CD4-positive, alpha-beta memory T cell (primary cell): Measurements from ENCODE around the gene DIPK1B. TPM values are rescaled to one million over a fixed set of nuclear protein-coding genes. Genes with fewer than 3 reads are reported as not detected.
A peak's percentile ranks its signal among the peaks of the same experiment; 100 is the strongest.

Experiments
- CTCF ChIA-PET: fragments of 350-600 bp; sonication (Branson Sonifier 250); formaldehyde crosslinking; loops from one replicate; lab custom pipeline; 2021; ENCODE audit warnings: inconsistent platforms; ENCODE audit not compliant: partially characterized antibody; lab: Charles Lee
- POLR2A ChIA-PET: fragments of 350-600 bp; sonication (Branson Sonifier 250); formaldehyde crosslinking; loops from one replicate; lab custom pipeline; 2021; ENCODE audit not compliant: partially characterized antibody; lab: Charles Lee
- DNase-seq, 5 donors: peaks; one replicate each; pipeline versions ENCODE4 v3.0.0 to v3.0.0-alpha.2; 2020 to 2022; ENCODE audit warnings: mixed read lengths in 1 of 5
- H3K27ac ChIP-seq: one replicate; pipeline ENCODE4 v1.7.0; 2013; ENCODE audit warnings: low read depth, low read length
- H3K27me3 ChIP-seq: 2 replicates; pipeline ENCODE4 v1.7.0; 2013; ENCODE audit warnings: mild to moderate bottlenecking, low read length, moderate library complexity; ENCODE audit not compliant: insufficient read depth
- H3K36me3 ChIP-seq: 2 replicates; pipeline ENCODE4 v1.7.0; 2013; ENCODE audit warnings: mild to moderate bottlenecking, low read length, moderate library complexity; ENCODE audit not compliant: insufficient read depth
- H3K4me1 ChIP-seq: 2 replicates; pipeline ENCODE4 v1.7.0; 2013; ENCODE audit warnings: mild to moderate bottlenecking, low read length, moderate library complexity; ENCODE audit not compliant: insufficient read depth
- H3K4me3 ChIP-seq, 2 donors: one replicate each; pipeline ENCODE4 v1.7.0; 2013; ENCODE audit warnings: low read length in 2 of 2, mild to moderate bottlenecking in 1 of 2
- H3K9me3 ChIP-seq, 2 donors: one replicate each; pipeline ENCODE4 v1.7.0; 2013; ENCODE audit warnings: low read length in 2 of 2, control low read depth in 1 of 2; ENCODE audit not compliant: control insufficient read depth in 1 of 2
- H3K27ac Mint-ChIP-seq, 7 donors: one replicate each; pipeline ENCODE4 v1.8.0; 2020 to 2021; ENCODE audit warnings: mixed read lengths in 7 of 7, mild to moderate bottlenecking in 6 of 7, inconsistent platforms in 3 of 7, moderate library complexity in 3 of 7
- H3K27me3 Mint-ChIP-seq, 2 donors: one replicate each; pipeline ENCODE4 v1.8.0; 2020 to 2021; ENCODE audit warnings: mixed read lengths in 2 of 2
- H3K36me3 Mint-ChIP-seq, 2 donors: one replicate each; pipeline ENCODE4 v1.8.0; 2020 to 2021; ENCODE audit warnings: mixed read lengths in 2 of 2, inconsistent platforms in 1 of 2, mild to moderate bottlenecking in 1 of 2
- H3K4me1 Mint-ChIP-seq, 4 donors: one replicate each; pipeline ENCODE4 v1.8.0; 2020 to 2021; ENCODE audit warnings: mixed read lengths in 4 of 4, mild to moderate bottlenecking in 1 of 4
- H3K4me3 Mint-ChIP-seq, 8 donors: one replicate each; pipeline ENCODE4 v1.8.0; 2020 to 2021; ENCODE audit warnings: mixed read lengths in 8 of 8, mild to moderate bottlenecking in 7 of 8, moderate library complexity in 6 of 8, inconsistent platforms in 3 of 8
- H3K9me3 Mint-ChIP-seq, 8 donors: one replicate each; pipeline ENCODE4 v1.8.0; 2020 to 2021; ENCODE audit warnings: mixed read lengths in 8 of 8, mild to moderate bottlenecking in 5 of 8, inconsistent platforms in 3 of 8, moderate library complexity in 1 of 8
- intact Hi-C: fragments of 100-400 bp; cut with micrococcal nuclease; formaldehyde crosslinking; loops from one replicate; pipeline ENCODE4 v1.15.1; 2023
- polyA plus RNA-seq, 2 donors: library from polyadenylated mRNA; unstranded; fragments of 300-500 nt; fragmentation: Illumina TruSeq; gene quantifications; one replicate each; pipeline ENCODE4 v1.2.3, GENCODE V29; 2021
- total RNA-seq, 2 experiments: library from RNA; stranded (reverse); gene quantifications; one replicate each; pipeline ENCODE4 v1.2.3, GENCODE V29; 2021

The DIPK1B gene
- total and polyA plus RNA-seq, 4 experiments from 2014 or later, result not detected

GRCh38 chr9:136685790-136686533, 26.4 kb upstream of the DIPK1B start:
- Mint-ChIP-seq H3K9me3 (no peaks in the 10 kb centered on the region), H3K27ac (peak overlapping the region in 2 of 7 donors; percentile 29 to 47), H3K4me1 (peaks cover 0 to 10% (median 3%) of the 10 kb centered on the region in 4 donors), H3K36me3 (no peaks in the 10 kb centered on the region), H3K27me3 (peaks cover 0 to 2% of the 10 kb centered on the region in 2 donors), H3K4me3 (peak overlapping the region; percentile 69 to 82 (median 76))
- intact Hi-C loops, result no loop called here
- ChIA-PET CTCF (interaction anchor here (1.0 kb wide), 1 partner anchor 13 kb away, joined by 3 read pairs; no protein-coding TSS in a partner anchor), POLR2A (interaction anchor here (1.0 to 2.6 kb wide), 4 partner anchors 14 to 202 kb away, joined by 3 to 17 read pairs (median 4); no protein-coding TSS in a partner anchor)
- Histone ChIP-seq H3K27me3 (no peaks in the 10 kb centered on the region), H3K4me1 (peaks cover 11% of the 10 kb centered on the region), H3K36me3 (no peaks in the 10 kb centered on the region), H3K27ac (no peak overlapping the region), H3K4me3 (peak overlapping the region; percentile 3 to 51), H3K9me3 (no peaks in the 10 kb centered on the region)
- DNase-seq, result no peak

- peak overlapping the region; percentile 3 to 51 for H3K4me3 ChIP-seq
- Mint-ChIP-seq H3K36me3 (no peaks in the 10 kb centered on the region), H3K27ac (peak overlapping the region in 1 of 7 donors; percentile 47), H3K27me3 (peaks cover 0 to 2% of the 10 kb centered on the region in 2 donors), H3K9me3 (no peaks in the 10 kb centered on the region), H3K4me3 (peak overlapping the region; percentile 17 to 82 (median 76)), H3K4me1 (peaks cover 0 to 10% (median 3%) of the 10 kb centered on the region in 4 donors)
- H3K27me3 ChIP-seq, result no peaks in the 10 kb centered on the region
- H3K4me1 ChIP-seq, result peaks cover 11% of the 10 kb centered on the region
- no peak for DNase-seq
- H3K36me3 ChIP-seq, result no peaks in the 10 kb centered on the region
- no peak overlapping the region for H3K27ac ChIP-seq
- ChIA-PET CTCF (interaction anchor here (1.0 kb wide), 1 partner anchor 13 kb away, joined by 3 read pairs; no protein-coding TSS in a partner anchor), POLR2A (interaction anchor here (1.0 to 2.6 kb wide), 4 partner anchors 15 to 203 kb away, joined by 3 to 17 read pairs (median 4); no protein-coding TSS in a partner anchor)
- intact Hi-C loops, result no loop called here
- no peaks in the 10 kb centered on the region for H3K9me3 ChIP-seq
Observed at GRCh38 chr9:136686534-136686793, 25.9 kb upstream of the DIPK1B start.

GRCh38 chr9:136686794-136687711, 25.3 kb upstream of the DIPK1B start, which contains the start of gene AGPAT2:
Gene AGPAT2 (minus strand): TSS chr9:136687457. CDS start chr9:136687357, 100 bp downstream.
- no peaks in the 10 kb centered on the region for H3K36me3 Mint-ChIP-seq
- intact Hi-C loops, result loop anchor here (1.0 kb wide), 1 partner anchor 41 kb away; no protein-coding TSS in a partner anchor
- no peaks in the 10 kb centered on the region for H3K9me3 Mint-ChIP-seq
- H3K27me3 ChIP-seq, result no peaks in the 10 kb centered on the region
- peaks cover 0 to 2% of the 10 kb centered on the region in 2 donors for H3K27me3 Mint-ChIP-seq
- ChIA-PET CTCF (no interaction called here), POLR2A (interaction anchor here (1.0 to 2.6 kb wide), 6 partner anchors 15 to 203 kb away, joined by 3 to 17 read pairs (median 4); no protein-coding TSS in a partner anchor)
- peak within 1 kb of the TSS; percentile 69 to 82 (median 76) for H3K4me3 Mint-ChIP-seq
- peaks cover 0 to 10% (median 3%) of the 10 kb centered on the region in 4 donors for H3K4me1 Mint-ChIP-seq
- peak within 1 kb of the TSS; percentile 3 to 51 for H3K4me3 ChIP-seq
- peak within 1 kb of the TSS; percentile 22 for H3K27ac ChIP-seq
- peak within 1 kb of the TSS in 2 of 7 donors; percentile 47 to 77 for H3K27ac Mint-ChIP-seq
- H3K36me3 ChIP-seq, result no peaks in the 10 kb centered on the region
- DNase-seq, result peak in 4 of 5 donors; percentile 38 to 40 (median 38)
- H3K4me1 ChIP-seq, result peaks cover 11% of the 10 kb centered on the region
- H3K9me3 ChIP-seq, result no peaks in the 10 kb centered on the region

- H3K36me3 ChIP-seq, result no peaks in the 10 kb centered on the region
- H3K9me3 ChIP-seq, result no peaks in the 10 kb centered on the region
- H3K36me3 Mint-ChIP-seq, result no peaks in the 10 kb centered on the region
- peaks cover 11% of the 10 kb centered on the region for H3K4me1 ChIP-seq
- no peak for DNase-seq
- intact Hi-C loops, result loop anchor here (1.0 kb wide), 1 partner anchor 41 kb away; no protein-coding TSS in a partner anchor
- H3K4me3 Mint-ChIP-seq, result peak overlapping the region in 7 of 8 donors; percentile 39 to 59 (median 51)
- H3K4me3 ChIP-seq, result no peak overlapping the region
- peak overlapping the region in 1 of 7 donors; percentile 77 for H3K27ac Mint-ChIP-seq
- ChIA-PET POLR2A (interaction anchor here (0.7 to 2.6 kb wide), 4 partner anchors 15 to 42 kb away, joined by 3 to 17 read pairs (median 4); no protein-coding TSS in a partner anchor), CTCF (no interaction called here)
- peaks cover 0 to 10% (median 3%) of the 10 kb centered on the region in 4 donors for H3K4me1 Mint-ChIP-seq
- H3K9me3 Mint-ChIP-seq, result no peaks in the 10 kb centered on the region
- peaks cover 0 to 2% of the 10 kb centered on the region in 2 donors for H3K27me3 Mint-ChIP-seq
- no peaks in the 10 kb centered on the region for H3K27me3 ChIP-seq
- H3K27ac ChIP-seq, result no peak overlapping the region
Observed at GRCh38 chr9:136687721-136688223, 24.6 kb upstream of the DIPK1B start.

GRCh38 chr9:136688274-136689107, 23.9 kb upstream of the DIPK1B start:
- Histone ChIP-seq H3K4me1 (peaks cover 11% of the 10 kb centered on the region), H3K4me3 (no peak overlapping the region), H3K27ac (no peak overlapping the region), H3K27me3 (no peaks in the 10 kb centered on the region), H3K36me3 (no peaks in the 10 kb centered on the region), H3K9me3 (no peaks in the 10 kb centered on the region)
- ChIA-PET POLR2A (interaction anchor here (0.7 to 1.1 kb wide), 2 partner anchors 40 to 41 kb away, joined by 4 to 5 read pairs; no protein-coding TSS in a partner anchor), CTCF (no interaction called here)
- Mint-ChIP-seq H3K36me3 (no peaks in the 10 kb centered on the region), H3K27me3 (peaks cover 0 to 6% of the 10 kb centered on the region in 2 donors), H3K27ac (no peak overlapping the region), H3K4me3 (peak overlapping the region; percentile 44 to 80 (median 61)), H3K9me3 (no peaks in the 10 kb centered on the region), H3K4me1 (peaks cover 0 to 10% (median 3%) of the 10 kb centered on the region in 4 donors)
- DNase-seq, result no peak
- intact Hi-C loops, result no loop called here

- no peaks in the 10 kb centered on the region for H3K36me3 Mint-ChIP-seq
- no peak for DNase-seq
- POLR2A ChIA-PET, result interaction anchor here (0.6 kb wide), 1 partner anchor 150 kb away, joined by 4 read pairs; no protein-coding TSS in a partner anchor
- Histone ChIP-seq H3K27ac (no peak overlapping the region), H3K36me3 (no peaks in the 10 kb centered on the region), H3K4me1 (peaks cover 11% of the 10 kb centered on the region), H3K9me3 (no peaks in the 10 kb centered on the region), H3K4me3 (no peak overlapping the region), H3K27me3 (no peaks in the 10 kb centered on the region)
- no peaks in the 10 kb centered on the region for H3K9me3 Mint-ChIP-seq
- intact Hi-C loops, result no loop called here
- peak overlapping the region in 1 of 7 donors; percentile 75 for H3K27ac Mint-ChIP-seq
- peaks cover 0 to 6% of the 10 kb centered on the region in 2 donors for H3K27me3 Mint-ChIP-seq
- CTCF ChIA-PET, result no interaction called here
- peak overlapping the region in 5 of 8 donors; percentile 57 to 80 (median 69) for H3K4me3 Mint-ChIP-seq
- peaks cover 0 to 10% (median under 1%) of the 10 kb centered on the region in 4 donors for H3K4me1 Mint-ChIP-seq
Observed at GRCh38 chr9:136689108-136689460, 23.3 kb upstream of the DIPK1B start.
